Activated CD8-positive, alpha-beta memory T cell treated with anti-CD3 and anti-CD28 coated beads for 4 hours (primary cell): Measurements from ENCODE around the gene ANGPTL8.

ENCODE experiments used
- DNase-seq, 2 donors: peaks; one replicate each; pipeline ENCODE4 v3.0.0-alpha.2; 2020; ENCODE audit warnings: low read depth in 2 of 2

Gene ANGPTL8

GRCh38 chr19:11261431-11261970, 22.1 kb downstream of the ANGPTL8 start:
- no peak for DNase-seq

GRCh38 chr19:11261971-11262839, 22.8 kb downstream of the ANGPTL8 start, which contains the start of gene DOCK6:
Gene DOCK6 (minus strand): TSS chr19:11262524. CDS start chr19:11262440, 84 bp downstream.
- DNase-seq: no peak

GRCh38 chr19:11263726-11264125, 24.3 kb downstream of the ANGPTL8 start:
- DNase-seq: no peak

- no peak for DNase-seq
These were observed 25.2 kb downstream of the ANGPTL8 start for GRCh38 chr19:11264452-11265176.

GRCh38 chr19:11265177-11265784, 25.9 kb downstream of the ANGPTL8 start:
- DNase-seq: no peak

- DNase-seq: no peak
These were observed 26.4 kb downstream of the ANGPTL8 start for GRCh38 chr19:11265785-11266236.

- no peak for DNase-seq
These were observed 28.1 kb downstream of the ANGPTL8 start for GRCh38 chr19:11267316-11268085.

GRCh38 chr19:11268783-11269267, 29.4 kb downstream of the ANGPTL8 start:
- DNase-seq: no peak

- DNase-seq: no peak
These were observed 30.0 kb downstream of the ANGPTL8 start for GRCh38 chr19:11269408-11269807.

GRCh38 chr19:11273296-11273695, 33.9 kb downstream of the ANGPTL8 start:
- DNase-seq: no peak

- no peak for DNase-seq
These were observed 34.6 kb downstream of the ANGPTL8 start for GRCh38 chr19:11273989-11274388.

- no peak for DNase-seq
These were observed 35.2 kb downstream of the ANGPTL8 start for GRCh38 chr19:11274533-11275086.

- DNase-seq: no peak
These were observed 39.3 kb downstream of the ANGPTL8 start for GRCh38 chr19:11278670-11279069.

- DNase-seq: no peak
These were observed 40.3 kb downstream of the ANGPTL8 start for GRCh38 chr19:11279505-11280236.

- no peak for DNase-seq
These were observed 42.1 kb downstream of the ANGPTL8 start for GRCh38 chr19:11281356-11282049.

GRCh38 chr19:11284515-11284914, 45.1 kb downstream of the ANGPTL8 start:
- DNase-seq: no peak

GRCh38 chr19:11286312-11286974, 47.0 kb downstream of the ANGPTL8 start:
- no peak for DNase-seq

- no peak for DNase-seq
These were observed 48.9 kb downstream of the ANGPTL8 start for GRCh38 chr19:11288349-11288748.

- DNase-seq: no peak
These were observed 50.8 kb downstream of the ANGPTL8 start for GRCh38 chr19:11290256-11290655.
